Astrocyte (in vitro differentiated cells and primary cell): ENCODE results near the gene NSL1.

Experiments
- CTCF ChIP-seq: IDR thresholded peaks from 2 replicates; pipeline ENCODE4 v1.5.1; 2011; ENCODE audit warnings: low read depth, mild to moderate bottlenecking, inconsistent platforms, low read length, moderate library complexity; ENCODE audit not compliant: insufficient read depth
- EZH2 ChIP-seq: IDR thresholded peaks from 2 replicates; pipeline ENCODE4 v1.6.1; 2012; ENCODE audit warnings: mild to moderate bottlenecking, low read length, inconsistent platforms; ENCODE audit not compliant: insufficient read depth

GRCh38 chr1:212828395-212828794 lies 36.8 kb upstream of the NSL1 start:
- no peak for TF ChIP-seq CTCF
- TF ChIP-seq EZH2: no peak
